Lower lobe of right lung (tissue), 2 donors: ENCODE results near the gene FSTL4. TPM values are rescaled to one million over a fixed set of nuclear protein-coding genes. Genes with fewer than 3 reads are reported as not detected.
A peak's percentile ranks its signal among the peaks of the same experiment; 100 is the strongest.

ENCODE experiments used
- ATAC-seq, 2 donors: fragments of 200-7000 bp; cut with Tn5 transposase; one replicate each; pipeline ENCODE4 v1.9.1; 2020 to 2022; ENCODE audit warnings: mild to moderate bottlenecking in 2 of 2, moderate library complexity in 2 of 2
- DNase-seq: peaks from one replicate; pipeline ENCODE4 v3.0.0-alpha.2; 2020
- H3K27ac ChIP-seq: fragments of 200-600 bp; one replicate; pipeline ENCODE4 v1.8.0; 2022
- H3K27me3 ChIP-seq: fragments of 200-600 bp; one replicate; pipeline ENCODE4 v1.8.0; 2022; ENCODE audit warnings: low read depth
- H3K36me3 ChIP-seq: fragments of 200-600 bp; one replicate; pipeline ENCODE4 v1.8.0; 2022; ENCODE audit warnings: mild to moderate bottlenecking
- H3K4me1 ChIP-seq: fragments of 200-600 bp; one replicate; pipeline ENCODE4 v1.8.0; 2022
- H3K4me3 ChIP-seq: fragments of 200-600 bp; one replicate; pipeline ENCODE4 v1.8.0; 2022; ENCODE audit warnings: mild to moderate bottlenecking
- H3K9me3 ChIP-seq: fragments of 200-600 bp; one replicate; pipeline ENCODE4 v1.8.0; 2022
- intact Hi-C: fragments of 100-400 bp; cut with DNase I; formaldehyde crosslinking; loops from one replicate; pipeline ENCODE4 v1.11.0; 2022
- total RNA-seq: library from RNA; stranded (reverse); fragmentation: NEBNext Ultra II Directional; extraction: Animal tissue kit (Norgen Biotek cat#: 25700); gene quantifications from one replicate; pipeline ENCODE4 v1.2.1, GENCODE V29; 2021
- TF ChIP-seq, protein P1 (sequence below): fragments of 200-600 bp; IDR thresholded peaks from one replicate; pipeline ENCODE4 v1.8.0; 2022; ENCODE audit warnings: antibody characterized with exemption, mild to moderate bottlenecking
- donor health status: DM: no; HTN: yes; CAD: no; lungs with severe emphysema.

FSTL4 gene
- total RNA-seq, 1 donor from 2014 or later, result 1.9 TPM

DNA sequence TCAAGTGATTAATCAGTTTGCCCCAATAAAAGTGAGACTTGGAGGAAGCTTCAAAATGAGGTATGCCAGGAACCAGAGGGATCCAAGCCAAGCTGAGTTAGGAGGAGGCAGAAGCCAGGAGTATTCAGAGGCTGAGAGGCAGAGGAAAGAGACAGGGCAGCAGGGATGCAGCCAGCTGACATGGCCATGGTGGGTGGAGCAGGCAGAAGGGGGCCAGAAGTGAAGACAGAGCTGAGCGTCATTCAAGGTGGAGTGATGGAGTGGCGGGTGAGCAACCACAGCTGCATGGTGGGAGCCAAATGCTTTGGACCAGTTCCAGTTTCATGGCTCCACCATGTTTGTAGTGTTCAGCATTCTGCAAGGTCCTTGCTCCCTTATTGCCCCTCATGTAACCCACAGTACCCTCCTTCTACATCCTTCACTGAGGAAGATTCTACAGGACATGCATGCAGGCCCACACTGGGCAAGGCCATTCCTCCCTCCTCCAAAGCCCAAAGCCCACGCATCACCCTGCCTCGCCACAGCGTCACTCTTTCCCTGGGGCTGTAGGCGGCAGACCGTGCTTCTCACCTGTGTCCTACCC is 100.6 kb downstream of the FSTL4 start:
- Histone ChIP-seq H3K36me3 (no peaks in the 10 kb centered on the region), H3K27me3 (no peaks in the 10 kb centered on the region), H3K4me1 (peaks cover 14% of the 10 kb centered on the region), H3K4me3 (no peak overlapping the region), H3K9me3 (no peaks in the 10 kb centered on the region), H3K27ac (no peak overlapping the region)
- no peak for DNase-seq
- TF ChIP-seq, protein P1, sequence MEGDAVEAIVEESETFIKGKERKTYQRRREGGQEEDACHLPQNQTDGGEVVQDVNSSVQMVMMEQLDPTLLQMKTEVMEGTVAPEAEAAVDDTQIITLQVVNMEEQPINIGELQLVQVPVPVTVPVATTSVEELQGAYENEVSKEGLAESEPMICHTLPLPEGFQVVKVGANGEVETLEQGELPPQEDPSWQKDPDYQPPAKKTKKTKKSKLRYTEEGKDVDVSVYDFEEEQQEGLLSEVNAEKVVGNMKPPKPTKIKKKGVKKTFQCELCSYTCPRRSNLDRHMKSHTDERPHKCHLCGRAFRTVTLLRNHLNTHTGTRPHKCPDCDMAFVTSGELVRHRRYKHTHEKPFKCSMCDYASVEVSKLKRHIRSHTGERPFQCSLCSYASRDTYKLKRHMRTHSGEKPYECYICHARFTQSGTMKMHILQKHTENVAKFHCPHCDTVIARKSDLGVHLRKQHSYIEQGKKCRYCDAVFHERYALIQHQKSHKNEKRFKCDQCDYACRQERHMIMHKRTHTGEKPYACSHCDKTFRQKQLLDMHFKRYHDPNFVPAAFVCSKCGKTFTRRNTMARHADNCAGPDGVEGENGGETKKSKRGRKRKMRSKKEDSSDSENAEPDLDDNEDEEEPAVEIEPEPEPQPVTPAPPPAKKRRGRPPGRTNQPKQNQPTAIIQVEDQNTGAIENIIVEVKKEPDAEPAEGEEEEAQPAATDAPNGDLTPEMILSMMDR, result no peak
- peak in 1 of 2 donors; percentile 9 for ATAC-seq
- intact Hi-C loops, result no loop called here

DNA sequence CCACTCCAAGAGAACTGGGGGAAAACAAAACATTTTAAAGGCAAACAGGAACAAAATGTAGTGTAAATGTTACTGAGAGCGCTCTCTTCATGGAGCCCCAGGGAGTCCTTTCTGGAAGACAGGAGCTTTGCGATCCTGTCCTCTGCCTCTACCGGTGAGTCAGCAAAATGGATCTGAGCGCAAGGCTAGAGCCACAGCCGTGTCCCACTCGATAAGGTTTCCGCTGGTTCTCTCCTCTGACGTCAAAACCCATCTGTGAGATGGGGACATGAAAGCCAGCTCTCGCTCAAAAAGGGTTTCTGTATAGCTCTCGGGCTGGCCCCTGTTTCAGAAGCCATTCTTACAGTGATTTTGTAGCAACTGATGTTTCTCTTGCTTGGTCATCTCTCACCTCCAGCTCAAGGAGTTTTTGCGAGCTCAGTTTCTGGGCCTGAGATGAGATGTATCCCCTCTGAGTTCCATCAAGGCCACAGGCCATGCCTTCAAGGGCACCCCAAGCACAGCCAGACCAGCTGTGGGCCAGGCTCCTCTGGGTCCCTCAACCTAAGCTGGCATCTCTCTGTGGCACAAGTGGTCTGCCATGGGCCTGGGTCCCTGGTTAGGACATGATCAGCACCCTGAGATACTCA is 101.6 kb downstream of the FSTL4 start:
- no peak overlapping the region for H3K27ac ChIP-seq
- peaks cover 14% of the 10 kb centered on the region for H3K4me1 ChIP-seq
- TF ChIP-seq, protein P1, result no peak
- ATAC-seq, result no peak
- no peak for DNase-seq
- H3K27me3 ChIP-seq, result no peaks in the 10 kb centered on the region
- H3K36me3 ChIP-seq, result no peaks in the 10 kb centered on the region
- intact Hi-C loops, result no loop called here
- H3K4me3 ChIP-seq, result no peak overlapping the region
- H3K9me3 ChIP-seq, result no peaks in the 10 kb centered on the region

DNA sequence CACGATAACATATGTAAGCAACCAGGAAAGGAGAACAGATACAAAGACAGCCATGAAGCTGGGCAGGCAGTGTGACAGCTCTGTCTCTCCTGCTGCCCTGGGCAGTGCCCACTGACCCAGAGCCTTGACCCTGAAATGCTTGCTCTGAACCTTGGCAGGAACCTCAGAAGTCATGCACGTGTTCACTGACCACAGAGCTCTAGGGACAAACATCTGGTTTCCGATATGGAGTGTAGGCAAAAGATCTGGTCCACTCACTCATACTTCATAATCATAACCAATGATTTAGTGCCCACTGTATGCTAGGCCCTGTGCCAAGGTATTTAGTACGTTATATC is 102.6 kb downstream of the FSTL4 start:
- no peaks in the 10 kb centered on the region for H3K27me3 ChIP-seq
- no peaks in the 10 kb centered on the region for H3K9me3 ChIP-seq
- no peaks in the 10 kb centered on the region for H3K36me3 ChIP-seq
- peaks cover 14% of the 10 kb centered on the region for H3K4me1 ChIP-seq
- peak overlapping the region; percentile 25 for H3K27ac ChIP-seq
- no peak for DNase-seq
- TF ChIP-seq, protein P1, result no peak
- H3K4me3 ChIP-seq, result no peak overlapping the region
- intact Hi-C loops, result no loop called here
- peak in 1 of 2 donors; percentile 47 for ATAC-seq

DNA sequence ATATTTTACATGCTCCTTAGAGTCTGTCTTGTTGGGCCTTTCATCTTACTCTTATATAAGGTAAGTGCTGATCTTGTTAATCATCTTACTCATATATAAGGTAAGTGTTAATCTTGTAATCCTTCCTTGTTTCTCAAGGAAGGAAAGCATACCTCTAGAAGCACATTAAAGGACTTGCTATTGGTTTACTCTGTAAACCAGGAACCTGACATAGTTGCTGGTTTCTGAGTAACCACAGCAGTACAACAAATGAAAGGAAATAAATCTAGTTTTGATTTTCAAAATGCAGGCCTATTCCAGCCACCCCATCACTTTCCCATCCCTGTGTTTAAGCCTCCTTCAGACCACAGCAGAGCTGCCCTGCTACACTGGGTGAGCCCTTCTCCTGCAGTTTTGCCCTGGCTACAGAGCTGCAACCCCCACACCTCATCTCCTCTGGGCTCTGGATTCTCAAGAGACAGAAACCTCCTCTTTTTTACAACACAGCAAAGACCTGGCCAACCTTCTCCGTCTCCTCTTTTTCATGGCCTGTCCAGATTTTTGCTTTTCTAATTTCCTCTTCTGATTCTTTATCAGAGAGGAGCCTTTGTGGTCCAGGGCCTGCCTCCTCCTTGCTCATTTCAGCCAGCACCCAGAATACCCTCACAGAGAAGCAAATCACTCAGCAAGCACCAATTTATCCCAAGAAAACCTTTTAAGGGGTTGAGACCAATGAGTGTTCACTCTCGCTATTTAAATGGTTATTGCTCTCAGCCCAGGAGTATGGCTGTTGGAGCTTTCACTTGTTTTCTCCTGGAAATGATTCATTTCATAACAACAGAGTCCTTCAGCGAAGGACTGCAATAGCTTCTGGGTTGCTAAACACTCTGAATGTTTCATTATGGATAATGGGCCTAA is 103.2 kb downstream of the FSTL4 start:
- peaks cover 14% of the 10 kb centered on the region for H3K4me1 ChIP-seq
- H3K27me3 ChIP-seq, result no peaks in the 10 kb centered on the region
- H3K27ac ChIP-seq, result peak overlapping the region; percentile 25
- no peak overlapping the region for H3K4me3 ChIP-seq
- DNase-seq, result no peak
- TF ChIP-seq, protein P1, result no peak
- peak; percentile 58 to 79 for ATAC-seq
- no peaks in the 10 kb centered on the region for H3K9me3 ChIP-seq
- intact Hi-C loops, result no loop called here
- no peaks in the 10 kb centered on the region for H3K36me3 ChIP-seq

DNA sequence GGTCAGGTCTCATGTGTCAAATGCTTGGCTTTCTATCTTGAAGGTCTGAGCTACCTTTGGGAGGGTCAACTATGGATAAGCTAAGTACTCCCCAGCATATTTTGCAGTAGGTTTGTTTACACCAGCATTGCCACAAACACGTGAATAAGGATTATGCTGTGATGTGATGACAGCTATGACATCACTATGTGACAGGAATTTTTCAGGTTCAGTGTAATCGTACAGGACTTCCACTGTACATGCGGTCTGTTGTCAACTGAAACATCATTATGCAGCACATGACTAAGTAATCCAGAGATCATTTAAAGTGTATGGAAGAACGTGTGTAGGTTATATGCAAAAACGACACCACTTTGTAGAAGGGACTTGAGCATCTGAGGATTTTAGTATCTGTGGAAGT is 104.0 kb downstream of the FSTL4 start:
- intact Hi-C loops, result no loop called here
- no peak for DNase-seq
- ATAC-seq, result no peak

More for the DNA sequence above, 104.0 kb downstream of the FSTL4 start:
- TF ChIP-seq, protein P1, result no peak
- H3K4me3 ChIP-seq, result no peak overlapping the region
- no peaks in the 10 kb centered on the region for H3K9me3 ChIP-seq
- H3K36me3 ChIP-seq, result no peaks in the 10 kb centered on the region
- H3K4me1 ChIP-seq, result peaks cover 14% of the 10 kb centered on the region
- no peak overlapping the region for H3K27ac ChIP-seq
- no peaks in the 10 kb centered on the region for H3K27me3 ChIP-seq
